GM10266 (cell line): ENCODE results near the gene MASP2.
"Not testable (repeated sequence)": the region's sequence is repeated elsewhere in the genome, so short reads cannot be mapped to it uniquely, and the experiment has no call there.

ENCODE experiments used
- DNase-seq: peaks from one replicate; pipeline ENCODE4 v3.0.0; 2012; ENCODE audit errors: extremely low spot score
- CTCF ChIP-seq: IDR thresholded peaks from 2 replicates; pipeline ENCODE4 v1.5.1; 2012; ENCODE audit warnings: mild to moderate bottlenecking, low read depth; ENCODE audit not compliant: control insufficient read depth, insufficient read depth; ENCODE audit errors: missing control alignments

MASP2 gene

GRCh38 chr1:11068600-11069473, 21.8 kb upstream of the MASP2 start:
- TF ChIP-seq CTCF = no peak
- no peak for DNase-seq

- DNase-seq = no peak
- no peak for TF ChIP-seq CTCF
These were observed 20.9 kb upstream of the MASP2 start for GRCh38 chr1:11067716-11068599.

GRCh38 chr1:11065796-11066195, 18.8 kb upstream of the MASP2 start:
- TF ChIP-seq CTCF = no peak
- no peak for DNase-seq

- TF ChIP-seq CTCF = no peak
- no peak for DNase-seq
These were observed 17.9 kb upstream of the MASP2 start for GRCh38 chr1:11064942-11065341.

GRCh38 chr1:11063937-11064537, 17.0 kb upstream of the MASP2 start:
- DNase-seq = not testable (repeated sequence)

GRCh38 chr1:11062965-11063401, 15.9 kb upstream of the MASP2 start:
- peak; percentile 80 for DNase-seq
- TF ChIP-seq CTCF = no peak

GRCh38 chr1:11061652-11062365, 14.8 kb upstream of the MASP2 start:
- DNase-seq = no peak
- no peak for TF ChIP-seq CTCF
